Cardiac septum (tissue), 1 donor: Measurements from ENCODE around the gene DOCK10. TPM values are rescaled to one million over a fixed set of nuclear protein-coding genes. Genes with fewer than 3 reads are reported as not detected.

Experiments
- DNase-seq: peaks from one replicate; pipeline ENCODE4 v3.0.0-alpha.2; 2020; ENCODE audit warnings: low spot score
- intact Hi-C: fragments of 100-400 bp; cut with DNase I; formaldehyde crosslinking; loops from one replicate; pipeline ENCODE4 v1.14.0; 2022
- total RNA-seq: library from RNA; stranded (reverse); fragmentation: NEBNext Ultra II Directional; extraction: Animal tissue kit (Norgen Biotek cat#: 25700); gene quantifications from one replicate; pipeline ENCODE4 v1.2.1, GENCODE V29; 2021
- donor health status: DM: no; HTN: no; CAD: no.

Gene DOCK10
- total RNA-seq, 1 donor from 2014 or later, result 2.6 TPM

- DNase-seq, result no peak
Observed at GRCh38 chr2:224986477-224986876, 55.8 kb downstream of the DOCK10 start.

GRCh38 chr2:224984637-224985036 is 57.6 kb downstream of the DOCK10 start:
- intact Hi-C loops, result no loop called here
- DNase-seq, result no peak

More at GRCh38 chr2:224986477-224986876, 55.8 kb downstream of the DOCK10 start:
- intact Hi-C loops, result no loop called here

- intact Hi-C loops, result no loop called here
Observed at GRCh38 chr2:224983712-224984554, 58.3 kb downstream of the DOCK10 start.

GRCh38 chr2:224982910-224983711 is 59.2 kb downstream of the DOCK10 start:
- DNase-seq, result no peak
- intact Hi-C loops, result no loop called here

More at GRCh38 chr2:224983712-224984554, 58.3 kb downstream of the DOCK10 start:
- no peak for DNase-seq

- no peak for DNase-seq
- intact Hi-C loops, result no loop called here
Observed at GRCh38 chr2:224982226-224982625, 60.0 kb downstream of the DOCK10 start.

GRCh38 chr2:224976629-224977525 is 65.4 kb downstream of the DOCK10 start:
- intact Hi-C loops, result no loop called here

GRCh38 chr2:224975761-224976160 is 66.5 kb downstream of the DOCK10 start:
- intact Hi-C loops, result no loop called here
- DNase-seq, result no peak

More at GRCh38 chr2:224976629-224977525, 65.4 kb downstream of the DOCK10 start:
- no peak for DNase-seq

GRCh38 chr2:224973112-224974016 is 68.9 kb downstream of the DOCK10 start:
- intact Hi-C loops, result no loop called here
- no peak for DNase-seq

GRCh38 chr2:224971214-224971613 is 71.1 kb downstream of the DOCK10 start:
- intact Hi-C loops, result no loop called here
- no peak for DNase-seq

- no peak for DNase-seq
- intact Hi-C loops, result no loop called here
Observed at GRCh38 chr2:224970311-224970710, 72.0 kb downstream of the DOCK10 start.

GRCh38 chr2:224969633-224970260 is 72.5 kb downstream of the DOCK10 start:
- DNase-seq, result no peak
- intact Hi-C loops, result no loop called here

- no peak for DNase-seq
- intact Hi-C loops, result no loop called here
Observed at GRCh38 chr2:224969095-224969494, 73.2 kb downstream of the DOCK10 start.

- intact Hi-C loops, result no loop called here
- DNase-seq, result no peak
Observed at GRCh38 chr2:224968051-224968450, 74.2 kb downstream of the DOCK10 start.

GRCh38 chr2:224966613-224967012 is 75.7 kb downstream of the DOCK10 start:
- intact Hi-C loops, result no loop called here

GRCh38 chr2:224959556-224959955 is 82.7 kb downstream of the DOCK10 start:
- no peak for DNase-seq
- intact Hi-C loops, result no loop called here

More at GRCh38 chr2:224966613-224967012, 75.7 kb downstream of the DOCK10 start:
- no peak for DNase-seq

GRCh38 chr2:224958873-224959272 is 83.4 kb downstream of the DOCK10 start:
- intact Hi-C loops, result no loop called here
- no peak for DNase-seq

- no peak for DNase-seq
- intact Hi-C loops, result no loop called here
Observed at GRCh38 chr2:224958462-224958857, 83.8 kb downstream of the DOCK10 start.
